ENCODE data around the gene SLC25A14. TPM values are rescaled to one million over a fixed set of nuclear protein-coding genes. Genes with fewer than 3 reads are reported as not detected.

Gene SLC25A14
- total and polyA plus RNA-seq, 2 of the 8 experiments (the other 6 are each of a cell fraction or from before 2014, with no cell fraction given), result 9.3 to 14.2 TPM

GRCh38 chrX:130413415-130413814, 73.7 kb downstream of the SLC25A14 start (continued):
- no peak for TF ChIP-seq SIRT6 (IDR thresholded peaks at IDR 0.05; ENCODE audit: low read length)
